ENCODE results near the gene ABCA7. TPM values are rescaled to one million over a fixed set of nuclear protein-coding genes. Genes with fewer than 3 reads are reported as not detected.

The ABCA7 gene
- total and polyA plus RNA-seq, 2 of the 13 experiments (the other 11 are each of a cell fraction or from before 2014, with no cell fraction given), result 4.4 to 32.4 TPM

- peak; percentile 23; the same call in 1 of the 2 replicates for TF ChIP-seq MXD3 (CRISPR knock-in tag; IDR thresholded peaks at IDR 0.05)
- no peak for TF ChIP-seq HBP1 (CRISPR knock-in tag; IDR thresholded peaks at IDR 0.05; ENCODE audit: low read depth)
- TF ChIP-seq TBL1XR1 (IDR thresholded peaks at IDR 0.05; ENCODE audit: borderline replicate concordance, low read length, partially characterized antibody), result no peak
- peak; percentile 77; the same call in 1 of the 2 replicates for TF ChIP-seq NAIF1 (CRISPR knock-in tag; IDR thresholded peaks at IDR 0.05; ENCODE audit: borderline replicate concordance)
- TF ChIP-seq CREBL2 (CRISPR knock-in tag; IDR thresholded peaks at IDR 0.05; ENCODE audit: borderline replicate concordance), result no peak
- TF ChIP-seq PTBP1 (IDR thresholded peaks at IDR 0.05; ENCODE audit: low read depth, low read length, poor library complexity, severe bottlenecking), result no peak
- 0 out of 4 replicates have a peak, but pooled peaks of 1 of the 2 experiments have one; percentile 68 for TF ChIP-seq HMGXB4 (CRISPR knock-in tag; IDR thresholded peaks at IDR 0.05; ENCODE audit: borderline replicate concordance in 1 of 2, low read depth in 1 of 2)
- TF ChIP-seq THRA (CRISPR knock-in tag; IDR thresholded peaks at IDR 0.05; ENCODE audit: borderline replicate concordance), result peak; percentile 58
- peak; percentile 97 for TF ChIP-seq HNRNPLL (IDR thresholded peaks at IDR 0.05; ENCODE audit: low read depth, low read length, poor library complexity, severe bottlenecking)
- TF ChIP-seq BCL6 (CRISPR knock-in tag; IDR thresholded peaks at IDR 0.05), result peak; percentile 21; the same call in 1 of the 2 replicates
- TF ChIP-seq PHB2 (IDR thresholded peaks at IDR 0.05; ENCODE audit: partially characterized antibody), result no peak
- TF ChIP-seq SKIL (CRISPR knock-in tag; IDR thresholded peaks at IDR 0.05; ENCODE audit: borderline replicate concordance), result no peak; the same call in 1 of the 2 replicates
- TF ChIP-seq THAP7 (CRISPR knock-in tag; IDR thresholded peaks at IDR 0.05), result no peak
- 0 out of 2 replicates have a peak, but pooled peaks have one; percentile 34 for TF ChIP-seq BCL3 (CRISPR knock-in tag; IDR thresholded peaks at IDR 0.05)
Observed at GRCh38 chr19:1039646-1040475, at the start of gene ABCA7 (continued).

Measured in HepG2 (cell line).